ENCODE data around the gene TMEM272. TPM values are rescaled to one million over a fixed set of nuclear protein-coding genes. Genes with fewer than 3 reads are reported as not detected.
A peak's percentile ranks its signal among the peaks of the same experiment; 100 is the strongest.
"Not testable (repeated sequence)": the region's sequence is repeated elsewhere in the genome, so short reads cannot be mapped to it uniquely, and the experiment has no call there.

The TMEM272 gene
- total RNA-seq, 1 donor from 2014 or later: 0.55 TPM

- intact Hi-C loops (cut with micrococcal nuclease): no loop called here
- ATAC-seq (no peak), DNase-seq (no peak)
Observed at GRCh38 chr13:51828730-51829567, 16.0 kb downstream of the TMEM272 start.

DNA sequence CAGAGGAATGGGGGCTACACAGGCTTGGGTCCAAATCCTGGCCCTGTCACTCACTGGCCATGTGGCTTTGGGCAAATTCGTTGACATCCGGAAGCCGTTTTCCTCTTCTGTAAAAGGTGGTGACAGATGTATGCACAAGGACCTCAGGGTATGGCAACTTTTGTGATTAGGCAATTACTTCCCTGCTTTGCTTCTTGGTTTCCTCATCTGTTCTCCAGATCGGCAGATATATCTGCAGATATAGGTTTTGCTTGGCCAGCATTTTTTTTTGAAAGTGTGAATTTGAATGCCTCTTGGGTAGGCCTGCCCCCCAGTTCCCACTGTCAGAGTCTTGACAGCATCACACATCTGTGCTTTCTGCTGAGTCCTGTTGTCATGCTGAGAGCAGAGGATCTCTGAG is 17.7 kb downstream of the TMEM272 start:
- no peak for ATAC-seq
- DNase-seq: no peak
- intact Hi-C loops (cut with micrococcal nuclease): no loop called here

GRCh38 chr13:51826606-51827005 is 18.4 kb downstream of the TMEM272 start:
- peak; percentile 80 for DNase-seq
- intact Hi-C loops (cut with micrococcal nuclease): no loop called here
- peak; percentile 87 for ATAC-seq

- intact Hi-C loops (cut with micrococcal nuclease): no loop called here
- no peak for DNase-seq
- no peak for ATAC-seq
Observed at GRCh38 chr13:51825681-51826254, 19.2 kb downstream of the TMEM272 start.

DNA sequence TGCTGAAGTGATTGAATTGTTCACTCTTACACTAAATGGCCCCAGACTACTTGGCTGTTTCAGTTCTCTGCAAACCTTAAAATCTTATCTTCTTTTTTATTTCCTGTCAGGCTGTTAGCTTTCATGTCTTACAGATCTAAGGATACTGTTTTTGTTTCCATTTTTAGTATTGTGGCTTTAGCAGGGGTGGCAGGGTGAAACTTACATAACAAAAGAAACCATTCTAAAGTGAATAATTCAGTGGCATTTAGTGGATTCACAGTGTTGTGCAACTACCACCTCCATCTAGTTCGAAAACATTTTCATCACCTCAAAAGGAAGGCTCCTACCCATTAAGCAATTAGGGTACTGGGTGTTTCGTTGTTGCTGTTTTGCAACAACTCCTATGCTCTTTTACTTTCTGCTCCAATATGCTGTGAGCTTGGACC is 19.8 kb downstream of the TMEM272 start:
- ATAC-seq (peak; percentile 41), DNase-seq (no peak)
- intact Hi-C loops (cut with micrococcal nuclease): no loop called here

DNA sequence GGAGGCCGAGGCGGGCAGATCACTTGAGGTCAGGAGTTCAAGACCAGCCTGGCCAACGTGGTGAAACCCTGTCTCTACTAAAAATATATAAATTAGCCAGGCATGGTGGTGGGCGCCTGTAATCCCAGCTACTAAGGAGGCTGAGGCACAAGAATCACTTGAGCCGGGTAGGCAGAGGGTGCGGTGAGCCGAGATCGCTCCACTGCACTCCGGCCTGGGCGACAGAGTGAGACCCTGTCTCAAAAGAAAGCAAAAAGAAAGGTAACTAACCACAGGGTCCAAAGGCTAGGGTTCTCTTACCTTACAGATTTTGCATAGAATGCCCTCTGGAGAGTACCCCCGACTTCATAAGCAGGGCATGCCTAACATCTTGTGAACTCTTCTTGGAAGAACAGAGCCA is 20.3 kb downstream of the TMEM272 start:
- intact Hi-C loops (cut with micrococcal nuclease); DNase-seq; ATAC-seq: not testable (repeated sequence)

DNA sequence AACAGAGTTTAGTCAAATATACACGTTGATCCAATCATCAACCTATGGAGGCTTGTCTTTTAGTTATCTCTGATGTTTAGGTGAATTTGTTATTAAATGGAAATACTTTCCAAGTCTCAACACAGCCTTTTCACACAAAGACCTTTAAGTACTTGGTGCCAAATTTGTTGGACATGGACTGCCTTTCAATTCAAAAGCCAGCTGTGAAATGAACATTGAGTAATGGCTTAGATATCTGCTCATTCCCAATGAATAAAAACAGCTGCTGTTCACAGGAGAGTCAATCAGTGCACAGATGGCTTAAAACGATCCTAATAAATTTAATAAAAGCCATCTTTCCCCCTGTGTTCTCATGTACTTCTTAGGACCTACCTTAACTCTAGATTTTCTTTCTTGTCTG is 21.1 kb downstream of the TMEM272 start:
- DNase-seq (no peak), ATAC-seq (peak; percentile 33)
- intact Hi-C loops (cut with micrococcal nuclease): no loop called here

- intact Hi-C loops (cut with micrococcal nuclease): no loop called here
- no peak for DNase-seq
- ATAC-seq: peak; percentile 45
Observed at GRCh38 chr13:51823359-51823758, 21.6 kb downstream of the TMEM272 start.

GRCh38 chr13:51822106-51822815 is 22.7 kb downstream of the TMEM272 start:
- DNase-seq: no peak
- intact Hi-C loops (cut with micrococcal nuclease): no loop called here

DNA sequence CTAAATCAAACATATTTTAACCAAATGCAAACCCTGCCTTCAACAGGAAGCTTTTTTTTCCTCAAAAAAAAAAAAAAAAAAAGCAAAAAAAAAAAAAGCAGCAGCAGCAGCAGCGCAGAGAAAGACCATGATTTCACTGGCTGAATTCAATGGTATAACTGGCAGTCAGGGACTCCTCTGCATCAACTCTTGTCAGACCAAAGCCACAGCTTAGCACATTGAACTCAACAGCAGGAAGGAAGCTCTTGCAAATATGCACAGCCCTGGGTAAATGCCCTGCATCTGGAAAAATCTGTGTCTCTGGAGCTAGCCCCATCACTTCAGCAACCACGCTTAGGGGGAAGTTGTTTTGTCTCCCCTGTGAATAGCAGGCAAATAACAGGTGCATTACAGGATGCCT is 23.4 kb downstream of the TMEM272 start:
- DNase-seq (no peak), ATAC-seq (no peak)
- intact Hi-C loops (cut with micrococcal nuclease): no loop called here

More at GRCh38 chr13:51822106-51822815, 22.7 kb downstream of the TMEM272 start:
- ATAC-seq: no peak

GRCh38 chr13:51820016-51820597 is 24.9 kb downstream of the TMEM272 start:
- ATAC-seq (no peak), DNase-seq (no peak)
- intact Hi-C loops (cut with micrococcal nuclease): no loop called here

DNA sequence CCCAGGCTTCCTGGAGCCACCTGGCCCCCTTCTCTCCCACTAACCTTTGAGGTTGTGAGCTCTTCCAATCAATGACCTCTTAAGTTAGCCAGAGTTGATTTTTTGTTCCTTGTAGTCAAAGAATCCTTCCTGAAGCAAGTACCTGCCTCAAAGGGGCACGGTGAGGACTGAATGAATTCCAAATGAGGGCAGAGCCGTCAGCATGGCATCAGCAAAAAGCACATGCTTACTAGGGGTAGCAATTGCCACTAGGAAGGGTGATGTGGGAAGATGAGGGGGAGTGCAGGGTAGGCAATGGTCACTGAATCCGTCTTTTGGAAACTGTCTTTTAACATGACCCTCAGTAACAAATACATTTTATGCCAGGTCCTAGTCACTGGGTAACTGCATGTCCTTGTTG is 25.4 kb downstream of the TMEM272 start:
- intact Hi-C loops (cut with micrococcal nuclease): no loop called here
- no peak for DNase-seq
- no peak for ATAC-seq

DNA sequence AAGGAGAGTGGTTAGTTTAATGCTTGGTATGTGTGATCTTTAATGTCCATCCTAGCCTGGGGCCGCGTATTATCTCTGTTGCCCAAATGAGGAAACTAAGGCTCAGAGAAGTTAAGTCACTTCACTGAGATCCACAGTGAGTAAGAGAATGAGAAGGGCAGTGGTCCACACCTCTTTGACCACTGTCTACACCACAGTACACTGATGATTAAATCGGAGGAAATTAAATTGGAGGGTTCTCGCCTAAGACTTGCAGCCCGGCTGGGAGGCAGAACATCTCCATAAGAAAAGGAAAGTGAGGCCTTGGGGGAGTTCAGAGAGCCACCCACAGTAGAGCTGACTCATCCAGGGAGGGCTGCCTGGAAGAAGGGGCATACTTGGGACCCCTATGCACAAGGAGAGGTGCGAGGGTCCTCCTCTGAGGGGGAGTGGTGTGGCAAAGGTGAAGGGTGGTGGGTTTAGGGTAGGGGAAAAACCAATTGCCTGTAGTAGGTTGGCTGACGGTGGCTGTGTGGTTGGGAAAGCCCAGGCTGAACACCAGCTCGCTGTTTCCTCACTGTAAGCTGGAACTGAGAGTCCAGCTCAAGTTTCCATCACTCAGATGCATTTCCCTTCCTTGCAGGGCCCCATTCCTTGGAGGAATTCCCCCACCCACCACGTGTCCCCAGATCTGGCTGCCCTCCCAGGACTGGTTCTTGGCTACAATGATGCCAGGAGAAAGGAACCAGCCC is 26.0 kb downstream of the TMEM272 start:
- ATAC-seq: peak; percentile 7
- intact Hi-C loops (cut with micrococcal nuclease): no loop called here
- DNase-seq: no peak

GRCh38 chr13:51818276-51818675 is 26.7 kb downstream of the TMEM272 start:
- ATAC-seq (peak; percentile 88), DNase-seq (no peak)
- intact Hi-C loops (cut with micrococcal nuclease): no loop called here

DNA sequence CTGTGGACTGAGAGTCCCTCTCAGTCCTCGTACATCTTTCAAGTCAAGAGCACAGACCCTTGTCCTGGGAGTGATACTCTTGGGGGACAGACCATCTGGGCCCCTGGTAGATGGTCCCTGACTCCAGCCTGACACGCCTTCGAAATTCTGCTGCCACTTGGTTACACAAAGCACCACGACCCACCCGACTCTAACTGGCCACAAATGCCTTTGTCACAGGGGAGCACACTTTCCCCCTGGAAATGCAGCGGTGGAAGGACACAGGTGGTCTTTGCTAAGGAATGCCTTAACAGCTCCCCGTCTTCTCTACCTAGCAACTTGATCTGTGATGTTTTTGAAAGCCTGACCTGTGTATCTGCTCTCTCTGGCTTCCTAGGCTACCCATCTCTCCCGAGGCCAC is 27.3 kb downstream of the TMEM272 start:
- DNase-seq: no peak
- intact Hi-C loops (cut with micrococcal nuclease): no loop called here
- no peak for ATAC-seq

DNA sequence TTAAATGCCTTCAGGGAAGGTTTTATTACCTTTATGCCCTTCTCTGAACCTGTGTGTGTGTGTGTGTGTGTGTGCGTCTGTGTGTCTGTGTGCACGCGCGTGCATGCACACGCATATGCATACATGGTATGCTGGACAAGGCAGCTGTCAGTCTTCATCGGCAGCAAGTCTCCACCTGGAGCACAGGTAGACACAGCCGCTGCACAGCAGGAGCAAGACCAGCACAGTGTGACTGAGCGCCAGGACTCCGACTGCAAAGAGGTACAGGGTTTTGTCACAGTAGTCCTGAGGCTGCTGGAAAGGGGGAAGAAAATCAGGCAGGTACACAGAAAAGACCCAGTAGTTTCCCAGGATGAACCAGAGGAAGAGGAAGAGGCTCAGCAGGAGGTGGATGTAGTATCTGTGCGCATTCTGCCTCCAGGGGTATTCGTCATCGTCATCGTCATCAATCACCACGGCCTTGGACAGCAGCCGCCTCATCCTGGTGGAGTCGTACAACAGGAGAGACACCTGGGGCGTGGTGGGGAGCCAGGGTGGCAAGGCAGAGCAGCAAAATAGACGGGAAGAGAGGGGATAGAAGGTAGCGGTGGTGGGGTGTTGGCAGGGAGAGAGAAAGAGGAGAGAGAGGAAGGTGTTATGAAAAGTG is 28.2 kb downstream of the TMEM272 start:
- intact Hi-C loops (cut with micrococcal nuclease): no loop called here
- ATAC-seq (no peak), DNase-seq (no peak)

- DNase-seq (no peak), ATAC-seq (no peak)
- intact Hi-C loops (cut with micrococcal nuclease): no loop called here
Observed at GRCh38 chr13:51815848-51816247, 29.1 kb downstream of the TMEM272 start.

DNA sequence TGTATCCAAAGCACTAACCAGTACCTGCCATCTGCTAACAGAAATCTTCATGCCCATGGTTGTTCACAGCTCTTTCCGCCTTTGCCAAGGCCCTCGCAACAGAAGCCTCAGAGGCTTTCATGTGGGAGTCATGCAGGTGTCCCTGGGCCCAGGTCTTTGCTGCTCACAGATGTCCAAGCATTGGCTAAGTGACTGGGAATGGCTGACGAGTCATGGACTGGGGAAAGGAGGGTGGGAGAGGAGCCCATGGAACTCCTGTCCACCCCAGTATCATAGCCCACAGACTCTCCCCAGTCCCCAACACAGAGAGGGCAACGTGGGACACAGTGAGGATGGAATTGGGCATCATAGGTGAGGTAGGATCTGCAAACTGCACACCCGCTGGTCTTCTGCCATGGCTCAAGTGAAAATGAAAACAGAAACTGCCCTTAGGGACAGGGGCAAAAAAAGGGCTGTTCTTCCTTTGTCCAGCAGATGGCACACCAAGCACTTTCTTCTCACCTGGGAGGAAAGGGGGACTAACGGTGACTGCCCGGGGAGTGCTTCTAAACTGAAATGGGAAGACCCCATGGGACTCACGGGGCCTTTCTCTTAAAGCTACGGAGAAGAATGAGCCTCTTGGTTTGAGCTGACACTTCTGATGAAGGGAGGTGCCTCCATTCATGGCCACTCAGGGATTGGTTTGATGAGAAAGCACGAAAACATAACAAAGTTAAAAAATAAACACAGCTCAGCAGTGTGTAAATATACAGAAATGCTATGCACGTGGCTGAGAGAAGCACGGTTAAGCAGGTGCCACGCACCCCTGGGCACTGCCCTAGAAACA is 29.9 kb downstream of the TMEM272 start:
- DNase-seq (peak; percentile 57), ATAC-seq (peak; percentile 63)
- intact Hi-C loops (cut with micrococcal nuclease): no loop called here

Data from left ventricle myocardium superior (tissue), 1 donor.